SKM-1 (cell line): ENCODE data around the gene MMP25.

ENCODE experiments used
- DNase-seq: peaks from one replicate; lab custom pipeline; 2025; ENCODE audit not compliant: unreplicated experiment; lab: John Stamatoyannopoulos, UW

Gene MMP25

GRCh38 chr16:3089717-3090592 is 43.6 kb downstream of the MMP25 start:
- DNase-seq, result no peak

- no peak for DNase-seq
Observed at GRCh38 chr16:3091551-3091950, 45.2 kb downstream of the MMP25 start.

GRCh38 chr16:3092501-3092941 is 46.2 kb downstream of the MMP25 start:
- DNase-seq, result no peak

- no peak for DNase-seq
Observed at GRCh38 chr16:3094289-3095027, 48.1 kb downstream of the MMP25 start.

GRCh38 chr16:3095869-3096268 is 49.5 kb downstream of the MMP25 start:
- DNase-seq, result peak; percentile 76

DNA sequence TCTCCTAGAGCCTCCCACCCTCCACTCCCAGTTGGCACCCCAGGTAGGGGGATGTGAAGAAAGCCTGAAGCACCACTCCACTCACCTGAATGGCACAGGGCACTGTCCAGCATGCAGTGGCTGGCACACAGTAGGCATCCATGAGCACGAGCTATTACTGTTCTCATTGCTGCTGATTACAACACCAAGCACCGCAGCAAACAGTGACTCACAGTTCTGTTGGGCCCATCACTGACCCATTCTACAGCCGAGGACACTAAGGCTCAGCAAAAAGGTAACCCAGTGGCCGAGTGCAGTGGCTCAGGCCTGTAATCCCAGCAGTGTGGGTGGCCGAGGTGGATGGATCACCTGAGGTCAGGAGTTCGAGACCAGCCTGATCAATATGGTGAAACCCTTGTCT is 50.0 kb downstream of the MMP25 start:
- no peak for DNase-seq

GRCh38 chr16:3097266-3097665 is 50.9 kb downstream of the MMP25 start:
- no peak for DNase-seq

GRCh38 chr16:3098459-3099394 is 52.4 kb downstream of the MMP25 start, which contains the start of gene ZSCAN10:
ZSCAN10 (minus strand) TSS chr16:3099294; CDS start chr16:3092937, 6,357 bp downstream.
- no peak for DNase-seq

DNA sequence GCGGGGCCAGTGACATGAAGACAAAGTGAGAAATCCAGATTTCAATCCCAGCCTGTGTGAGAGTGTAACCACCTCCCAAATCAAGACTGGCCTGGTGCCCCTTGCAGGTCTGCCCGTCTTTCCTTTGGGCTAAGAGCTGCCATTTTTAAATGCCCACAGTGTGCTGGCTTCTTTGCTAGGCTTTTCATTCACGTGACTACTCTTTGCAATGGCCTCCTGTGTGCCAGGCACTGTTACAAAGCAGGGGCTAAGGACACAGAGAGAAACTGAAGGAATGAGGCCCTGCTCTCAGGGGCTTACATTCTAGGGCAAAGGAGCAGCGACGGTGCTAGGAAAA is 53.0 kb downstream of the MMP25 start:
- no peak for DNase-seq

- DNase-seq, result peak; percentile 28
Observed at GRCh38 chr16:3099732-3100499, 53.6 kb downstream of the MMP25 start.

- peak; percentile 57 for DNase-seq
Observed at GRCh38 chr16:3101018-3101840, 54.9 kb downstream of the MMP25 start.

DNA sequence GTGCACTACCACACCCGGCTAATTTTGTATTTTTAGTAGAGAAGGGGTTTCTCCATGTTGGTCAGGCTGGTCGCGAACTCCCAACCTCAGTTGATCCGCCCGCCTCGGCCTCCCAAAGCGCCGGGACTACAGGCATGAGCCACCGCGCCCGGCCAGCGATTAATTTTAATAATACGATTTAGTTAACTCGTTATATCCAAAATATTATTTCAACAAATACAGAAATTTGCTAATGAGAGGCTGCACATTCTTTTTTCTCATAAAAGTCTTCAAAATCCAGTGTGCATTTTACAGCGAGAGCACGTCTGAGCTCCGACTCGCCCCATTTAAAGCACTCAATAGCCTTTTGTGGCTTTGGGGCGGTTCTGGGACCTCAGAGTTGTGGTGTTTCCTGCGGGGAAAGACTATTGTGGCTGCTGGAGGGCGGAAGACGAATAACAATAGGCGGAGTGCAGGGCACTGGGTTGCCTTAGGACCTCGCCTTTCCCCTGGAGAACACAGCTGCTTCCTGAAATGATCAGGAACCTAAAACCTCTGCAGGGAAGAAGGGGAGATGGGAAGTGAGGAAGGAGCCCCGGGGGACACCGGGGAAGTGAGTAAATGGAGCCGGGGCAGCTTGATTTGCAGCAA is 55.6 kb downstream of the MMP25 start:
- no peak for DNase-seq

DNA sequence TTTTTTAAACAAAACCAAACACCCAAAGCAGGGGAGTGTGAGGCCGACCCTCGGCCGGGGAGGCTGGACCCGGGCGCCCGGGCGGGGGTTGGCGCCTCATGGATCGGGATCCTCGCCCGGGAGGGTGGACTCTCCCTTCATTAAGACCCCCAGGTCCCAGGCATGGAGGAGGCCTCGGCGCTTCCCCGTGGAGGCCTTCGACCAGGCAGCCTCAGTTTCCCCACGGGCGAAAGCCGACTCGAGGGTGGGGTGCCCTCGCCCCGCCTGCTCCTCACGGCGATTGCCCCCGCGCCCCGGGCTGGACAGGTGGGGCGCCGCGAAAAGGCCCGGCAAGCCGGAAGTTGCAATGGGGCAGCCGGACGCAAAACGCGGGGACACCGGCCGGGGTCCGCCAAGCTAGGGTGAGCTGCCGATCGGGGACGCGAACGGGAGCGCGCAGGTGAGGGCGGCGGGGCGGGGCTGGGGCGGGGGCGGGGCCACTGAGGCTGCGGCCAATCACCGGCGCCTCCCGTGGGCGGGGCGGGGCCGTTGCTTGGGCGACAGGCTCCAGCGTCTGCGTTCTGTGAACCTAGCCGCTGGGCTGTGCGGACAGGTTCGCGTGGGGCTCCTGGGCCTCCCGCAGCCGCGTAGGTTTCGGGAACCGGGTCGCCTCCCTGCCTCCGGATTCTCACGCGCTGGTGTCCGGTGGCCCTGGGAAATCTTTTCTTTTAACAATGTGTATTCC is 60.0 kb downstream of the MMP25 start:
- DNase-seq, result peak; percentile 62
